HG02852 (cell line): ENCODE measurements around the gene LTO1.
A peak's percentile ranks its signal among the peaks of the same experiment; 100 is the strongest.

ENCODE experiments used
- ATAC-seq: cut with Tn5 transposase; IDR thresholded peaks from one replicate; pipeline ENCODE4 v1.9.1; 2021; ENCODE audit warnings: mild to moderate bottlenecking, moderate library complexity; ENCODE audit not compliant: unreplicated experiment

LTO1 gene

GRCh38 chr11:69674886-69675714 is at the start of gene LTO1:
LTO1 (minus strand) TSS chr11:69675353; CDS start chr11:69675239, 114 bp downstream.
- peak; percentile 82 for ATAC-seq

GRCh38 chr11:69721745-69722144 is 46.6 kb upstream of the LTO1 start:
- no peak for ATAC-seq

- ATAC-seq, result no peak
Observed at GRCh38 chr11:69721106-69721505, 46.0 kb upstream of the LTO1 start.

GRCh38 chr11:69718912-69719311 is 43.8 kb upstream of the LTO1 start:
- no peak for ATAC-seq

- no peak for ATAC-seq
Observed at GRCh38 chr11:69718147-69718546, 43.0 kb upstream of the LTO1 start.

GRCh38 chr11:69716891-69717747 is 42.0 kb upstream of the LTO1 start:
- ATAC-seq, result no peak

GRCh38 chr11:69716099-69716498 is 40.9 kb upstream of the LTO1 start:
- ATAC-seq, result no peak

GRCh38 chr11:69715446-69715845 is 40.3 kb upstream of the LTO1 start:
- ATAC-seq, result no peak

- no peak for ATAC-seq
Observed at GRCh38 chr11:69711822-69712801, 37.0 kb upstream of the LTO1 start.

GRCh38 chr11:69708736-69709401 is 33.7 kb upstream of the LTO1 start:
- no peak for ATAC-seq

- no peak for ATAC-seq
Observed at GRCh38 chr11:69707176-69707575, 32.0 kb upstream of the LTO1 start.

- no peak for ATAC-seq
Observed at GRCh38 chr11:69705901-69706787, 31.0 kb upstream of the LTO1 start.

- no peak for ATAC-seq
Observed at GRCh38 chr11:69705351-69705811, 30.2 kb upstream of the LTO1 start.

- no peak for ATAC-seq
Observed at GRCh38 chr11:69704508-69705253, 29.5 kb upstream of the LTO1 start.

GRCh38 chr11:69703768-69704507 is 28.8 kb upstream of the LTO1 start, which contains the start of gene FGF19:
FGF19 (minus strand) TSS chr11:69704022; CDS start chr11:69703876, 146 bp downstream.
- ATAC-seq, result no peak

- ATAC-seq, result no peak
Observed at GRCh38 chr11:69703453-69703767, 28.3 kb upstream of the LTO1 start.

GRCh38 chr11:69702769-69703452 is 27.8 kb upstream of the LTO1 start:
- no peak for ATAC-seq
